LNCaP clone FGC (cell line): ENCODE results near the gene ANK3.
A peak's percentile ranks its signal among the peaks of the same experiment; 100 is the strongest.

ENCODE experiments used
- DNase-seq: peaks from one replicate; pipeline ENCODE4 v3.0.0-alpha.2; 2011; ENCODE audit warnings: low read depth
- H3K4me3 ChIP-seq: 2 replicates; pipeline ENCODE4 v1.5.1; 2011; ENCODE audit warnings: mild to moderate bottlenecking, low read depth, low read length, control low read depth
- TF ChIP-seq, protein P1 (sequence below): IDR thresholded peaks from 2 replicates; pipeline ENCODE4 v1.5.1; 2012; ENCODE audit warnings: mild to moderate bottlenecking; ENCODE audit not compliant: control insufficient read depth, insufficient read depth; ENCODE audit errors: extremely low read depth

ANK3 gene

DNA sequence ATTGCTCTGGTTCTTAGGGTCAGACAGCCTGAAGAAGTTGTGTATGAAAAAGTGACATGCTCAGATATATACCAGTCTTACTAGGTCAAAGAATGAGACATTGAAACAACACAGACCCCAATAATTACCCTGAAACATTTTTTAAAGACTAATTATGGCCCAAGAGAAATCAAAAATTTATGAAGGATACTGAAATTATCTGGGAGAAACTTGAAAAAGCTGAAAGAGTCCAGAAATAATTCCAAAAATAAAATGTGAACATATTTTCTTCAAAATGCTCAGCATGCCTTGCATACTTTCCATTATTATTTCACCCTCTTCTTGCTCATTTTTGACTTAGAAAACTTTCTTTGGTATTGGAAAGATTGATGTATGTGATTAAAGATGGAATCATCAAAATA lies 284.4 kb downstream of the ANK3 start:
- TF ChIP-seq, protein P1, sequence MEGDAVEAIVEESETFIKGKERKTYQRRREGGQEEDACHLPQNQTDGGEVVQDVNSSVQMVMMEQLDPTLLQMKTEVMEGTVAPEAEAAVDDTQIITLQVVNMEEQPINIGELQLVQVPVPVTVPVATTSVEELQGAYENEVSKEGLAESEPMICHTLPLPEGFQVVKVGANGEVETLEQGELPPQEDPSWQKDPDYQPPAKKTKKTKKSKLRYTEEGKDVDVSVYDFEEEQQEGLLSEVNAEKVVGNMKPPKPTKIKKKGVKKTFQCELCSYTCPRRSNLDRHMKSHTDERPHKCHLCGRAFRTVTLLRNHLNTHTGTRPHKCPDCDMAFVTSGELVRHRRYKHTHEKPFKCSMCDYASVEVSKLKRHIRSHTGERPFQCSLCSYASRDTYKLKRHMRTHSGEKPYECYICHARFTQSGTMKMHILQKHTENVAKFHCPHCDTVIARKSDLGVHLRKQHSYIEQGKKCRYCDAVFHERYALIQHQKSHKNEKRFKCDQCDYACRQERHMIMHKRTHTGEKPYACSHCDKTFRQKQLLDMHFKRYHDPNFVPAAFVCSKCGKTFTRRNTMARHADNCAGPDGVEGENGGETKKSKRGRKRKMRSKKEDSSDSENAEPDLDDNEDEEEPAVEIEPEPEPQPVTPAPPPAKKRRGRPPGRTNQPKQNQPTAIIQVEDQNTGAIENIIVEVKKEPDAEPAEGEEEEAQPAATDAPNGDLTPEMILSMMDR: no peak
- H3K4me3 ChIP-seq: no peak overlapping the region
- no peak for DNase-seq

DNA sequence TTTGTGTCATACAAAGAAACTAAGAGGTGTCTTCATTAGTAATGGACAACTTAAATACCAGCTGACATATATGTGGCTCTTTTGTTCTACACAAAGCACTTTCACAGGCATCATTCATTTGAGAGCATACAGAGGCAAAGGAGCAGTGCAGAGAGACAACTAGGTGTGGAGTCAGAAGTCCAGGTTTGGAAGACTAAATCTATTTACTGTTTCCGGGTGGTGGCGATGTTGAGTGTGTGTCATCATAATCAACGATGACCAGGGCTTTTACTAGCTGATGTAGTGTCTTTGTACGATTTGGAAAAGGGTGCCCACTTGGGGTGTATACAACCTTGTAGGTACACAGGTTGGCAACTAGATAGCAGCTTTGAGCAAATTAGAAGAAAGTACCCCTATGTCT lies 287.9 kb downstream of the ANK3 start:
- no peak for DNase-seq
- no peak overlapping the region for H3K4me3 ChIP-seq

DNA sequence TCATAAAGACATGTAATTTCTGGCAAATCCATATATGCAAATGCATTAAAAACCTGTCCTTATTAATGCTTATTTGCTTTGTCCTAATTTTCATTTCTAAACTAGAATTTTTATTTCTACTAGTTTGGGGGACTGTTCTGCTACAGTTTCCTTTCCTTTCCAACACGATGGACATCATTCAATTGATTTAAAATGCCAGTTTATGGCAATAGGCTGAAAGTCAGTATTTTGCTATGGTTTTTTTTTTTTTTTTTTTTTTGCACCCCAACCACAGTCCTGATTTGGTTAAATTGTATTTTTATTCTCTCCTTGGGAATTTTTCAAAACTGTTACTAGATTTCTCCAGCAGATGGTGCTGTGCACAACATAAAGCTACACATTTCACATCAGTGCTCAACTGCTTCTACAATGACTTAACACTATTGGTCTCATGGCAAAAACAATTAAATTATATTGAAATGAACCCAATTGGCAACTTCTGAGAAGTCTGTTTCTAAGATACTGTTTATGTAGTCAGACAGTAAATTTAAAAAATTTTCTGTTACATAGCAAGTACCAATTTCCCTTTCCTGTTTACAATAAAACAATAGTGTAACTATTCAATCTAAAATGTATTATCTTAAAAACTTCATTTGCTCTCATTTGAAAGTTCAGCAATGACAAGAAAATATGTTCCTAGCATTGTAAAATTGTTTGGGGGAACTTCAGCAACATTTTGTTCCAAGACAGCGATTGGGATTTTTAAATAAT lies 289.5 kb downstream of the ANK3 start:
- TF ChIP-seq, protein P1: peak; percentile 53
- H3K4me3 ChIP-seq: no peak overlapping the region
- DNase-seq: peak; percentile 42

More for the DNA sequence above, 287.9 kb downstream of the ANK3 start:
- TF ChIP-seq, protein P1: no peak

DNA sequence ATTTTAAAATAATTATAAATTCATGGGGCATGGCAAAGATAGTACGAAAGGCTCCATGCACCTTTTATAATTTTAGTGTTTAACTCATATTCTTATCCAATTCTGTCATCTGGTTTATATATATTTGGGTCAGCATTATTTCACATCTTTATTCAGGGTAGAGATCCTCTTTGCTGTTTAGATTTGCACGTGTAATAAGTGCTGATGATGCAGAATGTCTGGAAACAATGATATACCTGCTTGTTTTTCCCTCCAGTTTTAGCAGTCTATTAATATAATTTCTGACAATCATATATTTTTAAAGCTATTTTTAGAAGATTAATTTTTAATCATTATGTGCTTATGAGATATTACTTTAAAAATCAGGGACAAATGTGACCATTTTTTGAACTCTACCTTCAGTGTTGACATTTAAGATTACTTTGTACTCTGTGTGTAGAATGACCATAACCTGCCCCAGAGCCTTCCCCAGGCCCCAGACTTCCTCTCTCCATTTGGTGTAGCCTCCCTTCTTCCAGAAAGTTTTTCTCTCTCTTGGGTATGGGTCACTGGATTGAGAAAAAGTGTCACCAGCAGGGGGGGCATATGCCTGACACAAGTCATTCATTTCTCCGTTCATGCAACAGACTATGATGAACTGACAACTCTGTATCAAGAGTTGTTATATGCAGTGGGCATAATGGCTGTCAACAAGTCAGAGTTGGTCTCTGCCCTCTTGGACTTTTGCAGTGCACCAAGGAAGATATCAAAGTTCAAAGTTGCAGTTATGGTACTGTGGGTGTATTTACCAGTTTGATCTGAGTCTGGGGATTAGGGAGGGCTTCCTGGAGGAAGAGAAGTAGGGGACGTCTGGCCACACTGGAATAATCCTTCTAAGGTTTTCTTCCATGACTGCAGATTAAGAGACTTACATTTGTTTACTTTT lies 290.7 kb downstream of the ANK3 start:
- TF ChIP-seq, protein P1: no peak
- no peak for DNase-seq
- no peak overlapping the region for H3K4me3 ChIP-seq

DNA sequence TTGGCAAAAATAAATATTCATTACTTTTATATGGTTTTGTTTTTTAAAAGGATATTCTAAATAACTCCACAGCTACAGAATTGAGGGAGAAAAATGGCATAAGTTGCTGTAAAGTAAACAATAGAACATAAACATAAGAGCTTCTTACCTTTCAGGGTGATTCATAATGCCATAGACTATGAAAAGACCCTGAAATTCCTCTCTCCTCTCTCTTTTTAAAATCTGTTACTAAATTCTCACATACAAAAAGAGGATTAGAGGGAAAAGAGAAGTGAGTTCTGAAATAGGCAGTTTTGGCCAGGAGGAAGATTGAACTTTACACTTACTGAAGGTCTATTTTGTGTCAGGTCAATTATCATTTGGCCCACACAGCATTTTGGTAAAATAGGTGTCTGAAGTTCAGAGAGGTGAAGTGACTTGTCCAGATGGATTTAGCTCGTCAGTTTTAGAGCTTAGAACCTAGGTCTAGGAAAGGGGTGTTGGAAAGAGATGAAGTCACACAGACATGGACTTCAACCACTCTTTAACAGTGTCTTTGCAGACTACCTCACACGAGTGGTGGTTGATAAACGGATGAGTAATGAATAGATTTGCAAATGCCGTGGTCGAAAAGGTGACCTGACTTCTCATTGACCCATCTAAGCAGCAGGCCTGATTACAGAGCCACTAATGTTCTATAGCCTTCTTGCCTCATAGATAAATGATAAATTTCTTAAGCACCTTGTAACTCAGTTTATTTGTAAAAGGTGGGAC lies 292.7 kb downstream of the ANK3 start:
- H3K4me3 ChIP-seq: no peak overlapping the region
- TF ChIP-seq, protein P1: no peak
- no peak for DNase-seq

DNA sequence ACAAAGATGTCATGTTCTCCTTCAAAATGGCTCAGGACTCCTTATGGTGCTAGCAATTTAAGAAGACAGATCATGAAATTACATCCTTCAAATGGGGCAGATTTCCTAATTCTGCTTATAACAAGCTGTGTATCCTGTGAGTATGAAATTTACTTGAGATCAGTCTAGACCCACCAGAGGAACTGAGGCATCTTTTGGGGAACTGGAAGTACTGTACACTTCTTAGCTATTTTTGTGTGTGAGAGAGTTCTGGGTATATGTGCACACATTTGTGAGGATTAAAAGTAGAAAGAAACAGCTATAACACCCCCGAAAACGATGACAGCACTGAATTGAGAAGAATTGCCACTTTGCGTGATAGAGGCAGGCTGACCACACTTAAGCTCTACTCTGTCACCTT lies 296.4 kb downstream of the ANK3 start:
- no peak for DNase-seq
- TF ChIP-seq, protein P1: no peak
- no peak overlapping the region for H3K4me3 ChIP-seq
